Measurements from ENCODE around the gene DAGLB. TPM values are rescaled to one million over a fixed set of nuclear protein-coding genes. Genes with fewer than 3 reads are reported as not detected.
A peak's percentile ranks its signal among the peaks of the same experiment; 100 is the strongest.
"Not testable (repeated sequence)": the region's sequence is repeated elsewhere in the genome, so short reads cannot be mapped to it uniquely, and the experiment has no call there.

The DAGLB gene
- polyA plus RNA-seq, 4 donors: 14.0 to 20.4 (median 16.3) TPM

DNA sequence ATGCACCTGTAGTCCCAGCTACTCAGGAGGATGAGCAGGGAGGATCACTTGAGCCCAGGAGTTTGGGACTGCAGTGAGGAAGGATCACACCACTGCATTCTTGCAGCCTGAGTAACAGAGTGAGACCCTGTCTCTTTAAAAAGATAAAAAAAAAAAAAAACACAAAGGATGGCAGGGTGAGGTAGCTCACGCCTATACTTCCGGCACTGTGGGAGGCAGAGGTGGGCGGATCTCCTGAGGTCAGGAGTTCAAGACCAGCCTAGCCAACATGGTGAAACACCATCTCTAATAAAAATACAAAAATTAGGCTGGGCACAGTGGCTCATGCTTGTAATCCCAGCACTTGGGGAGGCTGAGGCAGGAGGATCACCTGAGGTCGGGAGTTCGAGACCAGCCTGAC, 15.9 kb upstream of the DAGLB start:
- not testable (repeated sequence) for DNase-seq (ENCODE audit: low read depth in 4 of 4, low spot score in 2 of 4)

DNA sequence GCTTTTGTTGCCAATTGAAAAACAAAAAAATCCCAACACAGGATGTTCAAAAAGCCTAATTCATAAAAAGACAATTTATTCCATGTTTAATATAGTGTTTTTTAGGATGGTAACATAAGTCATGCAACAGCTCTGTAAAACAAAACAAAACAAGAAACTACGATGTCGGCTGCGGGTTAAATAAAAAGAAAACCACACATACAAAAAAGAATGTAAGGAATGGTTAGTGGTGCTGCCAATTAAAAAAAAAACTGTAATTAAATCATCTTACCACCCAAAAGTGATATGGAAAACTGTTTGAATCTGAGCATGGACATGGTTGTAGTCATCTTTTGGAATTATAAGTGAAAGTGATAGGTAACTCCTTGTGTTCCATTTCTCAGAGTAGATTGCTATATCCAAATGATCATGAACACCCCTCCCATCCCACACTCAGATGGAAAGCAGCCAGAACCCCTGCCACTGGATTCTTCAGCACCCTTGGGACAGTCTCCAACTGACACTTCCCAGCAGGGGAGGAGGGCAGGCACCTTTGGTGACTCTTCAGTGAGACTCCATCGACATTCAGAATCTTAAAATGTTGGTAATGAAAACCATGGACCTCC, 14.3 kb upstream of the DAGLB start:
- DNase-seq (ENCODE audit: low read depth in 4 of 4, low spot score in 2 of 4): no peak

DNA sequence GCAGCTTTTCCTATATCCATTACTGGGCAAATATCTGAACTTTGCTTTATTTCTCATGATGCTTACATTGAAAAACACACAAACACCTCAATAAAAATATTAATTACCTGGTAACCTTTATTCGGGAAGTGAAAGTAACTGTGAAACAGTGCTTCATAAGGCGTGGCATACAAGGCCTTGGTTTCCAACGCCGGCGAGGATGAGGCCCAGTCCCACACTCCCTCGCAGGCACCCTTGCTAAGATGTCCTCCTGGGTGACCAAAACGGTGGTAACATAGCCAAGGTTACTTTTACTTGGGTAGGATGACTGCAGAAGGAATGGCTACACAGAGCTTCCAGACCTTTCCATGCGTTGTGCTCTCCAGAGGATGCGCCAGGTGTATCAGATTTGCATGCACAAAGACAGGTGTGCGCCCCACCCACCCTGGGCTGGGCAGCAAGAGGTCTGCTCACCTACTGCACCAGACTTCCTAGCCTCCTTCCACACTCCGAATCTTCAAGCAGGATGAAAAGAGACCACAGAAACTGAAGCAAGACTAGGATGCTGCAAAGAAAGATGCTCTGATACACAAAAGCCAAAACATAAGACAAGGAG, 13.3 kb upstream of the DAGLB start:
- DNase-seq (ENCODE audit: low read depth in 4 of 4, low spot score in 2 of 4): no peak

DNA sequence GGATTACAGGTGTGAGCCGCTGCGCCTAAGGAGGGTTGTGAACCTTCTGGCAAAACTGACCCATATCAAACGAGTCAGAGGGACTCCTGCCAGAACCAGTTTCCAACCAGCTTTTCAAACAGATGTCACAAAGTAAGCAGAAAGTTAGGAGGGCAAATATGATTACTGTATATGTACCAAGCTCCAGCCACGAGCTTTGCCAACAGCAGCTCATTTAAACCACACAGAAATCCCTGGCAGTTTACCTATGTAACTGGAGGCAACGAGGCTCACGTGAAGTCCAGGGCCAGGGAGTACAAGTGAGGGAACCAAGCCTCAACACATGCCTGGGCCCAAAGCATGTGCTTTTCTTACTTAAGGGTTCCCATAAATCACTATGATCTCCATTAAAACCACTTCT, 12.5 kb upstream of the DAGLB start:
- no peak for DNase-seq (ENCODE audit: low read depth in 4 of 4, low spot score in 2 of 4)

DNA sequence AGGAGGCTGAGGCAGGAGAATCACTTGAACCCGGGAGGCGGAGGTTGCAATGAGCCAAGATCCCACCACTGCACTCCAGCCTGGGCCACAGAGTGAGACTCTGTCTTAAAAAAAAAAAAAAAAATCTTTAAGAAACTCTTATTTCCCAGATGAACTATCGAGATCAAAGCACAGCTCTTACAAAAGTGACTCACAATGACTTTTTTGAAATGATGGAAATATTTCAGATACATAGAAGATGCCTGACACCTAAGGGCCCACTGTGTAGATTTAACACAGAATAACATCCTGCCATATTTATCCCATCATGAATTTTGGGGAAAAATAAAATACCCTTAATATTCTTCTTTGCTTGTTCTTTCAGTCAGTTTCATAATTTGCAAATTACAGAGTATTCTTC, 10.9 kb upstream of the DAGLB start:
- DNase-seq (ENCODE audit: low read depth in 4 of 4, low spot score in 2 of 4): not testable (repeated sequence)

DNA sequence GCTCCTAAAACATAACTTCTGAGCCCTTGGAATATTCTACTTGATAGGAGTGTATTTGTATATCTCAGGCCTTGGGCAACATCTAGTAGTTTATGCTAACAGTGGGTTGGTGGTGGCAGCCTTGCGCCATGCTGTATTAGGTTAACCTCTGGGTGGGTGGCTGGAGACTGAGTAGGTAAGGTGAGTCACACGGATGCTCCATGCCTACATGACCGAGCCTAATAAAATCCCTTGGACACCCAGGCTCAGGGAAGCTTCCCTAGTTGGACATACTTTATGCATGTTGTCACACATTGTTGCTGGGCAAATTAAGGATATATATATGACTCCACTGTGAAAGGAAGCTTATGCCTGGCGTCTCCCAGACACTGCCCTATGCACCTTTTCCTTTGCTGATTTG, 6.0 kb upstream of the DAGLB start:
- DNase-seq (ENCODE audit: low read depth in 4 of 4, low spot score in 2 of 4): no peak

DNA sequence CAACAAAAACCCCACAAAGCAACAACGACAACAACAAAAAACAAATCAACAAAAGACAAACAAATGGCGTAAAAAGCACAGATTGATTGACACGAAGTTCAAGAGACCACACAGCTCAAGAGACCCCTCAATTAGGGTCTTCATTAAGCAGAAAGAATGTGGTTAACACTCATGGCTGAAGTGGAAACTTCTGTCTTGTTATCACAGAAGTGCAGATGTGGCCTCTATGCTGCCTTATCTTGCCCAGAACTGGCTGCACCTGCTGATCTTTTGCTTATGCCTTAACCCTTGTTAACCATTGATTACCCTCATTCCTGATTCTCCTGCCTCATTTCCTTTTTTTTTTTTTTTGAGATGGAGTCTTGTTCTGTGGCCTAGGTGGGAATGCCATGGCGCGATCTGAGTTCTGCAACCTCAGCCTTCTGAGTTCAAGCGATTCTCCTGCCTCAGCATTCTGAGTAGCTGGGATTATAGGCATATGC, 3.5 kb upstream of the DAGLB start:
- no peak for DNase-seq (ENCODE audit: low read depth in 4 of 4, low spot score in 2 of 4)

DNA sequence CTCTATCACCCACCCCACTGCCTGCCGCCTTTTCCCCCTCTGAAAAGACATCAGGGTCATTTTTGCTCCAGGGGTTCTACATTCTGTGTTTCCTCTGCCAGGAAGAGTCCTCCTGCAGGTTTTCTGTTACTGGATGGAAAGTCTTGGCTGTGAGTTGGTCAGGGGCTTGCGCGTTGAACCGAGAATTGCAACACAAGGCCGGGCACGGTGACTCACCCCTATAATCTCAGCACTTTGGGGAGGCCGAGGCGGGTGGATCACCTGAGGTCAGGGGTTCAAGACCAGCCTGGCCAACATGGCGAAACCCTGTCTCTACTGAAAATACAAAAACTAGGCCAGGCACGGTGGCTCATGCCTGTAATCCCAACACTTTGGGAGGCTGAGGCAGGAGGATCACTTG, 2.8 kb upstream of the DAGLB start:
- DNase-seq (ENCODE audit: low read depth in 4 of 4, low spot score in 2 of 4): not testable (repeated sequence)

DNA sequence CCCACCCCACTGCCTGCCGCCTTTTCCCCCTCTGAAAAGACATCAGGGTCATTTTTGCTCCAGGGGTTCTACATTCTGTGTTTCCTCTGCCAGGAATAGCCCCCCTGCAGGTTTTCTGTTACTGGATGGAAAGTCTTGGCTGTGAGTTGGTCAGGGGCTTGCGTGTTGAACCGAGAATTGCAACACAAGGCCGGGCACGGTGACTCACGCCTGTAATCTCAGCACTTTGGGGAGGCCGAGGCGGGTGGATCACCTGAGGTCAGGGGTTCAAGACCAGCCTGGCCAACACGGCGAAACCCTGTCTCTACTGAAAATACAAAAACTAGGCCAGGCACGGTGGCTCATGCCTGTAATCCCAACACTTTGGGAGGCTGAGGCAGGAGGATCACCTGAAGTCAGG, 2.1 kb upstream of the DAGLB start:
- DNase-seq (ENCODE audit: low read depth in 4 of 4, low spot score in 2 of 4): not testable (repeated sequence)

DNA sequence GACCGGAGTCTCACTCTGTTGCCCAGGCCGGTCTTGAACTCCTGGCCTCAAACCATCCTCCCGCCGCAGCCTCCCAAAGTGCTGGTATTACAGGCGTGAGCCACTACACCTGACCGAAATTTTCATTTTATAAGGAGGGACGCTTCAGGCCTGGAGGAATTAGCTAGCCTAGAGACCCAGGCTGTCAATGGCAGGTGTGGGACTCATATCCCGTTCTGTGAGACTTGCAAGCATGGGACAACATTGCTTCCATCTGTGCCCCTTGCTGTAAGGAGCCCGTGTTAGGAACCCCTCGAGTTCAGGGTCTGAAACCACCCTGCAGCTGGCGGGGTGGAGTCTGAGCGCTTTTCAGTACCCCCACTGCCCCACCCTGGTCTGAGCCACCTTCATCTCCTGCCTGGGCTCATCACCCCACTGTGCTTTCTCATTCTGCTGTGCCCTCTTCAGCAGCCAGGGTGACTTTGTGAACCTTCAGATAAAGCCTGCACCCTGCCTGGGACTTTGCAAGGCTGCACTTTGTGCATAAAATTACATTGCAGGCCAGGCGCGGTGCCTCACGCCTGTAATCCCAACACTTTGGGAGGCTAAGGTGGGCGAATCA, 1.3 kb upstream of the DAGLB start:
- no peak for DNase-seq (ENCODE audit: low read depth in 4 of 4, low spot score in 2 of 4)

DNA sequence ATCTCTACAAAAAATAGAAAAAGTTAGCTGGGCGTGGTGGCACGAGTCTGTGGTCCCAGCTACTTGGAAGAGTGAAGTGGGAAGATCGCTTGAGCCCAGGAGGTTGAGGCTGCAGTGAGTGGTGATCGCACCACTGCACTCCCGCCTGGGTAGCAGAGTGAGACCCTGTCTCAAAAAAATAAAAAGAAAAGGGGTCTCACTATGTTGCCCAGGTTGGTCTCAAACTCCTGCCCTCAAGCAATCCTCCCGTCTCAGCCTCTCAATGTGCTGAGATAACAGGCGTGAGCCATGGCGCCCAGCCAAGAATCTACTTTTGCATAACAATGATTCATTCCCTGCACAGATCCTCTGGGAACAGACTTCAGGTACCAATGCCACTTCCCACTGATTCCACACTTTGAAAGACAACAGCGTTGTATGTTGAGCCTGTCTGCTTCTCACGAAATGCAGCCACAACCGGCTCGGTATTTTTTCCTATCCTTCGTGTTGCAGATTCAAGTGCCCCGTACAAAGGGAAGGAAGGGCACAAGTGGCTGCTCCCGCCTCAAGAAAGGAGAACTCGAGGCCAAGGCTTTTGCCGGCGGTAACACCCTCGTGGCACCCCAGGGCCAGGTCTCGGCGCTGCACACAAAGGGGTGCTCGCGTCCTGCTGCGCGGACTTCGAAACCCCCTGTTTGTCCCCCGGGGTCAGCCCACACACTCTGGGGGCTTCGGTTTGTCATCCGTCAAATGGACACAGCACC, 745 bp downstream of the DAGLB start:
- DNase-seq (ENCODE audit: low read depth in 4 of 4, low spot score in 2 of 4): peak; percentile 34 to 49 (median 42)

DNA sequence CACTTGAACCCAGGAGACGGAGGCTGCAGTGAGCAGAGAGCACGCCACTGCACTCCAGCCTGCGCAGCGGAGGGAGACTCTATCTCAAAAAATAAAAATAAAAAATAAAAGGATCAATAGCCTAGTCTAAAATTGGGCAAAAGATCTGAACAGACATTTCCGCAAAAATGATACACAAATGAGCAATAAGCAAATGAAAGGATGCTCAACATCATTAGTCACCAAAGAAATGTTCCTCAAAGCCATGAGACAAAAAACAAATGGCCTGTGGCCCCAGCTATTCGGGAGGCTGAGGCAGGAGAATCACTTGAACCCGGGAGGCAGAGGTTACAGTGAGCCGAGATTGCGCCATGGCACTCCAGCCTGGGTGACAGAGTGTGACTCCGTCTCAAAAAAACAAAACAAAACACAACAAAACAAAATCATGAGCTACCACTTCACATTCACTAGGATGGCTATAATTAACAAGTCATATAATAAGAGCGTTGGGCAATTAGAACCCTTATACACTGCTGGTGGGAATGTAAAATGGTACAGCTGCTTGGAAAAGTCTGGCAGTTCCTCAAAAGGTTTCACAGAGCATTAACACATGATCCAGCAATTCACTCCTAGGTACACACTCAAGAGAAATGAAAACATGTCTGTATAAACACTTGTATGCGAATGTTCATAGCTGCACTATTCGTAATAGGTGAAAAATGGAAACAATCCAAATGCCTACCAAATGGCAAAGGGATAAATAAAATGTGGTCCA, 3.1 kb downstream of the DAGLB start:
- DNase-seq (ENCODE audit: low read depth in 4 of 4, low spot score in 2 of 4): no peak

DNA sequence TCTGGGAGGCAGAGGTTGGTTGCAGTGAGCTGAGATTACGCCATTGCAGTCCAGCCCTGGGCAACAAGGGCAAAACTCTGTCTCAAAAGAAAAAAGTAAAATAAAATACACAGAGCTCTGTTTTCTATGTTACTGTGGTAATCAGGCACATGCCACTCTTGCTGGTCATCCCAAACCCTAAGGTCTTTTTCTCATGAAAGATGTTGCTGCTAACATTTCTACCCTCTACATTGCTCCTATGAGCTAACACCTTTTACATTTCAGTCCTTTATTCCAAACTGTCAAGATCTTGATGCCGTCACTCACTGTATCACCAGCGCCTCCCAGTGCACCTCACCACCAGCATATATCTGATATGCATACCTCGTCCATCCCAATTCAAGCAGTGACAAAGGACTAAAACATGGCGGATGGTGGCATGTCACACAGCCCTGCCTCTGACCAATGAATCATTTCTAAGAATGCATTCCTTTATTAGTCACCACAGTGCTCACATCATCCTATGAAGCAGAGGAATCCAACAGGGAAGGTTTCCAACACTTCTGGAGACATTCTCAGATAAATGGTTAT, 4.3 kb downstream of the DAGLB start:
- DNase-seq (ENCODE audit: low read depth in 4 of 4, low spot score in 2 of 4): no peak

DNA sequence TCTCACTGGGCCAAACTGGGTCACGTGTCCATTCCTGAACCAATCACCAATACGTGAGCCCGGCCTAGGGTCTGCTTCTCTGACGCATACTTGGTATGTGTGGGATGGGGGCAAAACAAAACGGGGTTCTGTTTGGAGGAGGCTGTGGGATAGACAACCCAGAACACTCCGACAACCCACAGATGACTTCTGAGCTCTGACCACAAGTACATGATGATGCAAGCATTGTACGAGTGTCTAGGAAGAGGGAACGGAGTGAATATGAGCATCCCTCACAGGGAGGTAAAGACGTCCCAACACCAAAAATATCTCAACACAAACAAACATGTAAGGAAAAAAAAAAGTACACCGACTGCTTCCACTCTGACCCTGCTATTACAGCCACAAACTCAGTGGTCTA, 5.6 kb downstream of the DAGLB start:
- no peak for DNase-seq (ENCODE audit: low read depth in 4 of 4, low spot score in 2 of 4)

DNA sequence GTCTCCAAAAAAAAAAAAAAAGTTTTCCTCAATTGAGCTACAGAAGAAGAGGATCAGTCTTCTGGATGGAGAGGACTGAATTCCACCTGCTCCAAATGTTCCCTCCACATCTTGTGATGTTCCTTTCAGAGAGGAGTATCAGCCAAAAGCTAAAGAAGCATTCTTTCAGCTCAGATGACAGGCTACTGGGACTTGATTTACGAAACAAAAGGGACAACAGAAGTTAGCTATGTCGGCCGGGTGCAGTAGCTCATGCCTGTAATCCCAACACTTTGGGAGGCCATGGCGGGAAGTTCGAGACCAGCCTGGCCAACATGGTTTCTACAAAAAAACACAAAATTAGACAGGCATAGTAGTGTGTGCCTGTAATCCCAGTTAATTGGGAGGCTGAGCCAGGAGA, 7.4 kb downstream of the DAGLB start:
- DNase-seq (ENCODE audit: low read depth in 4 of 4, low spot score in 2 of 4): no peak

DNA sequence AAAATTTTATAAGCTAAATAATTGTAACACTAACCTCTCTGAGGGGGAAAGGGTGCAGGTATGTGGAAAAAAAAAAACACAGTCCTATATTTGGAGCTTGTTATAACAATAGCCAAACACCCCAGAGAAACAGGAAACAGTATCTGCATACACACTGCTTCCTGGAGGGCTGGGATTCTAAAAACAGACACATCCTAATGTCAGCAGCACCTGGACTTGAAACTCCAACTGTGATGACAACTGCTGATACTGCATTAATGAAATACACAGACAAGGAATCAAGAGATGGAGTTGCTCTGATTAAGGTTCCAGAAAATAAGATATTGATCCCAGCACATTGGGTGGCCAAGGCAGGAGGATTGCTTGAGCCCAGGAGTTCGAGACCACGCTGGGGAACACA, 9.3 kb downstream of the DAGLB start:
- no peak for DNase-seq (ENCODE audit: low read depth in 4 of 4, low spot score in 2 of 4)

DNA sequence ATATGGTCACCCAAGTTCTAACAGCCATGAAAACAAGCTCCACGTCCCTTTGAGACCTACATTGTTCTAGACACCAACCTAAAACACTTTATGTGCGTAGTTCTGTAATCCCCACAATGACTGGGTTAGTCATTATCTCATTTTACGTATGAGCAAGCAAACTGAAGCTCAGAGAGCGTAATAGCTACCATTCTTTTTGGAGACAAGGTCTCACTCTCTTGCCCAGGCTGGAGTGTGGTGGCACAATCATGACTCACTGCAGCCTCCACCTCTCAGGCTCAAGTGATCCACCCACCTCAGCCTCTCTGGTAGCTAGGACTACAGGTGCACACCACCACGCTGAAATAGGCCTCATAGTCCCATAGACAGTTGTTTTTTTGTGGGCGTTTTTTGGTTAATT, 10.5 kb downstream of the DAGLB start:
- no peak for DNase-seq (ENCODE audit: low read depth in 4 of 4, low spot score in 2 of 4)

DNA sequence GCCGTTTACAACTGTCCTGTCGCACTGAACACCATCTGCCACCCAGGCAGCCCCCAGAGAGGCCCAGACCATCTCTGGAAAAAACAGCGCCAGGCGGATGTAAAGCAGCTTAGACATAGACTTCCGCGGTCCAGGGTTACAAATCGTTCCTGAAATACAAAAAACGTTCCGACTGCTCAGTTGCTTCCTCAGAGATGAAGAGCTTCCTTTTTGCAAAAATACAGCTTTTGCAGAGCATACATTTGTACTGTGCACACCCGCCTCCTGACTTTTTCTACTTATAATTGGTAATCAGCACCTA, 11.4 kb downstream of the DAGLB start:
- no peak for DNase-seq (ENCODE audit: low read depth in 4 of 4, low spot score in 2 of 4)

DNA sequence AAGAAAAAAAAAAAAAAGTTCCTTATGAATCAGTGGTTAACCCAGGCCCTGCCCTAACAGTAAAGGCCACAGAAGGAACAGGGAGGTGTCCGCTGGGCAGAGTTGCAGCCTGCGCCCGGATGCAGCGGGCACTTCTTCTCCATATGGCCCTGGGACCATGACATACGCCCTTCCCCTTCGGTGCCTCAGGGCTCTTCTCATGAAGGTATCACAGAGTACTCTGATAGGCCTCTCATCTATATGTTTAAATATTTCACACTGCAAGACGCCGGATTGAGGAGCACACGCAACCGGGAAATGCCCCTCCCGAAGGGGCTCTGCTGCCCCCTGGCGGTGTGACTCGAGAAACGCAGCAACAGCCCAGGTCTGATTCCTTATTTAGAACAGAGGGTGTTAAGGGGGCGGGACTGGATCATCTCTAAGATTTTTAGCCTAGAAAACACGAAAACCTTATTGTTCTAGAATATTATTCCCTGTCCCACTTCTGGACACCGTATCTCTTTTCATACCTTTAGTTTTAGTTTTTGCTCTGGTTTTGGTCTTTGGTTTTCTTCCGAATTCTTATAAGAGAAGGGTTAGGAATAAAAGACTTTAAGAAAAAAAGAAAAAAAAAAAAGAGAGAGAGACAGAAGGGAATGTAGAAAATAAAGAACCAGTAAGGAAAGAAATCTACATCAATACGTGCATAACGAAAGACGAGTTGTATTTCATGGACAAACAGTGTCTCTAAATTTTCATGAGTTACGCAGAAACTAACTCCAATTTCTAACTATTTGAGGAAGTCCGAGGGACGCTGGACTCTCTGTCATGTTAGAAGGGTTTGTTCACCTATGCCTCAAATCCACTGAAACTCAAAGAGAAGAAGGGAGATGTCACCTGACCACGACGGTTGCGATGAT, 12.0 kb downstream of the DAGLB start:
- DNase-seq (ENCODE audit: low read depth in 4 of 4, low spot score in 2 of 4): peak; percentile 41 to 62 (median 48)

Data from left renal cortex interstitium (tissue), 4 donors.